ENCODE results near the gene PDE6G. TPM values are rescaled to one million over a fixed set of nuclear protein-coding genes. Genes with fewer than 3 reads are reported as not detected.

The PDE6G gene
- total and polyA plus RNA-seq, 2 of the 13 experiments (the other 11 are each of a cell fraction or from before 2014, with no cell fraction given) = 1.4 to 6.7 TPM

DNA sequence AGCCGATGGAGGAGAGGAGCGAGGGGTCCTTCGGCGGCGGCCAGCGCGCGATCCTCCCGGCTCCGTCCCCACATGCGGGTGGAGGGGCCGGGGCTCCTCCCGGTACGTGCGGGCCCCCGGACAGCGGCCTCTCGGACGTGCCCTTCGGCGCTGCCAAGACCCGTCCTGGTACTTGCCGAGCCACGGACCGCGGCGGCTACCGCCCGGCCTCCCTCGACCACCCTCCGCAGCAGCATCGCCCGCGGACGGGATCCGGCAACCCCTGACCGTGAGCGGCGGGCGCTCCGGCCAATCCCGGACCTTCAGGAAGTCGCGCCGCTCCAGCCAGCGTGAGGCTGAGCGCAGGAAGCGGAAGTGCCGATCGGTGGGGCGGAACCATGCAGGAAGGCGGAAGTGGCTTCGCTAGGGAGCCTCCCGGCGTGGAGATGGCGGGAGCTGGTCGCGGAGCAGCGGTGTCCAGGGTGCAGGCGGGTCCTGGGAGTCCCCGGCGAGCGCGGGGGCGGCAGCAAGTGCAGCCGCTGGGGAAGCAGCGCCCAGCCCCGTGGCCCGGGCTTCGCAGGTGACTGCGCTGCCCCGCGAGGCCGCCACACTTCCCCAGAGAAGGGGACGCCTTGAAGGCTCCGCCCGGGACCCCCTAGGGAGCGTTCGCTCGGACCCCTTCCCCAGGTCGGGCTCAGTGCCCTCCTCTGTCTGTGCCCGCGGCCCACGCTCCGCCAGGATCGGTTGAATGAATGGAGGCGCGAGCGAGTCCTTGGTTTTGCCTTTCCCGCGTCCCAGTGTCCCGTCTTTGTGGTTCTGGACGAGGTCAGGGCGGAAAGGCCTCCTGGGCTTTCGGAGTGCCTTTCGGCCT lies 10.2 kb upstream of the PDE6G start, which contains the start of the genes CCDC137 and OXLD1 (continued):
- TF ChIP-seq MYPOP (CRISPR knock-in tag; IDR thresholded peaks at IDR 0.05) (0 out of 2 replicates have a peak, but pooled peaks have one; percentile 3), AKNA (CRISPR knock-in tag; IDR thresholded peaks at IDR 0.05; ENCODE audit: borderline replicate concordance) (peak; percentile 85; the same call in 1 of the 2 replicates), SMAD3 (CRISPR knock-in tag; IDR thresholded peaks at IDR 0.05) (no peak; the same call in 1 of the 2 replicates), HNRNPK (IDR thresholded peaks at IDR 0.05; ENCODE audit: low read depth, low read length, poor library complexity, severe bottlenecking) (peak; percentile 39), ATF7 (IDR thresholded peaks at IDR 0.05) (no peak), ATF7 (CRISPR knock-in tag; IDR thresholded peaks at IDR 0.05) (no peak; the same call in 1 of the 2 replicates), SUZ12 (IDR thresholded peaks at IDR 0.05; ENCODE audit: low read depth, low read length) (no peak), GLI4 (CRISPR knock-in tag; IDR thresholded peaks at IDR 0.05; ENCODE audit: borderline replicate concordance) (peak; percentile 79; the same call in 1 of the 2 replicates), SKI (IDR thresholded peaks at IDR 0.05; ENCODE audit: partially characterized antibody) (no peak), MEIS2 (CRISPR knock-in tag; IDR thresholded peaks at IDR 0.05) (peak; percentile 77; the same call in 1 of the 2 replicates), EEA1 (CRISPR knock-in tag; IDR thresholded peaks at IDR 0.05; ENCODE audit: borderline replicate concordance) (peak; percentile 61; the same call in 1 of the 2 replicates), ZNF468 (CRISPR knock-in tag; IDR thresholded peaks at IDR 0.05) (no peak), MED1 (CRISPR knock-in tag; IDR thresholded peaks at IDR 0.05) (peak; percentile 87), RBFOX2 (IDR thresholded peaks at IDR 0.05; ENCODE audit: low read depth, low read length) (peak; percentile 99), KDM5B (CRISPR knock-in tag; IDR thresholded peaks at IDR 0.05; ENCODE audit: borderline replicate concordance) (peak; percentile 89), NFYC (CRISPR knock-in tag; IDR thresholded peaks at IDR 0.05) (peak; percentile 99), GFI1 (CRISPR knock-in tag; IDR thresholded peaks at IDR 0.05; ENCODE audit: borderline replicate concordance) (no peak; the same call in none of the 2 replicates), HIVEP1 (CRISPR knock-in tag; IDR thresholded peaks at IDR 0.05) (no peak)
- TF ChIP-seq, protein P1, sequence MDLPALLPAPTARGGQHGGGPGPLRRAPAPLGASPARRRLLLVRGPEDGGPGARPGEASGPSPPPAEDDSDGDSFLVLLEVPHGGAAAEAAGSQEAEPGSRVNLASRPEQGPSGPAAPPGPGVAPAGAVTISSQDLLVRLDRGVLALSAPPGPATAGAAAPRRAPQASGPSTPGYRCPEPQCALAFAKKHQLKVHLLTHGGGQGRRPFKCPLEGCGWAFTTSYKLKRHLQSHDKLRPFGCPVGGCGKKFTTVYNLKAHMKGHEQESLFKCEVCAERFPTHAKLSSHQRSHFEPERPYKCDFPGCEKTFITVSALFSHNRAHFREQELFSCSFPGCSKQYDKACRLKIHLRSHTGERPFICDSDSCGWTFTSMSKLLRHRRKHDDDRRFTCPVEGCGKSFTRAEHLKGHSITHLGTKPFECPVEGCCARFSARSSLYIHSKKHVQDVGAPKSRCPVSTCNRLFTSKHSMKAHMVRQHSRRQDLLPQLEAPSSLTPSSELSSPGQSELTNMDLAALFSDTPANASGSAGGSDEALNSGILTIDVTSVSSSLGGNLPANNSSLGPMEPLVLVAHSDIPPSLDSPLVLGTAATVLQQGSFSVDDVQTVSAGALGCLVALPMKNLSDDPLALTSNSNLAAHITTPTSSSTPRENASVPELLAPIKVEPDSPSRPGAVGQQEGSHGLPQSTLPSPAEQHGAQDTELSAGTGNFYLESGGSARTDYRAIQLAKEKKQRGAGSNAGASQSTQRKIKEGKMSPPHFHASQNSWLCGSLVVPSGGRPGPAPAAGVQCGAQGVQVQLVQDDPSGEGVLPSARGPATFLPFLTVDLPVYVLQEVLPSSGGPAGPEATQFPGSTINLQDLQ (CRISPR knock-in tag; IDR thresholded peaks at IDR 0.05) = no peak
- TF ChIP-seq, protein P2, sequence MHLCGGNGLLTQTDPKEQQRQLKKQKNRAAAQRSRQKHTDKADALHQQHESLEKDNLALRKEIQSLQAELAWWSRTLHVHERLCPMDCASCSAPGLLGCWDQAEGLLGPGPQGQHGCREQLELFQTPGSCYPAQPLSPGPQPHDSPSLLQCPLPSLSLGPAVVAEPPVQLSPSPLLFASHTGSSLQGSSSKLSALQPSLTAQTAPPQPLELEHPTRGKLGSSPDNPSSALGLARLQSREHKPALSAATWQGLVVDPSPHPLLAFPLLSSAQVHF (CRISPR knock-in tag; IDR thresholded peaks at IDR 0.05) = peak; percentile 55; the same call in 1 of the 2 replicates
